Right cardiac atrium (tissue), 5 donors: ENCODE results near the gene EFL1. TPM values are rescaled to one million over a fixed set of nuclear protein-coding genes. Genes with fewer than 3 reads are reported as not detected.
"Not testable (repeated sequence)": the region's sequence is repeated elsewhere in the genome, so short reads cannot be mapped to it uniquely, and the experiment has no call there.

Experiments used
- ATAC-seq, 2 donors: fragments of 200-7000 bp; cut with Tn5 transposase; one replicate each; pipeline versions ENCODE4 v1.8.0 to v1.9.1; 2020; ENCODE audit warnings: moderate library complexity in 2 of 2, mild to moderate bottlenecking in 1 of 2
- DNase-seq, 3 donors: peaks; one replicate each; pipeline ENCODE4 v3.0.0-alpha.2; 2020
- H3K27ac ChIP-seq: one replicate; pipeline ENCODE4 v1.5.1; 2013; ENCODE audit warnings: mild to moderate bottlenecking, low read length, control low read depth, moderate library complexity
- H3K27me3 ChIP-seq: one replicate; pipeline ENCODE4 v1.6.1; 2013; ENCODE audit not compliant: control insufficient read depth, insufficient read depth
- H3K4me1 ChIP-seq: one replicate; pipeline ENCODE4 v1.6.1; 2013; ENCODE audit warnings: low read length; ENCODE audit not compliant: control insufficient read depth, insufficient read depth
- H3K4me3 ChIP-seq: one replicate; pipeline ENCODE4 v1.5.1; 2013; ENCODE audit warnings: low read length, control low read depth
- H3K9me3 ChIP-seq: one replicate; pipeline ENCODE4 v1.6.1; 2013; ENCODE audit warnings: low read length; ENCODE audit not compliant: control insufficient read depth
- WGBS: extraction: QIAGEN DNeasy Blood & Tissue Kit; methylation state at CpG from one replicate; pipeline ENCODE4 v1.1.7; 2013; 5-methylcytosine and 5-hydroxymethylcytosine counted together
- intact Hi-C, 4 donors: fragments of 100-400 bp; cut with DNase I; formaldehyde crosslinking; loops; one replicate each; pipeline versions ENCODE4 v1.11.0 to v1.14.0; 2022 to 2023
- polyA plus RNA-seq: library from polyadenylated mRNA; stranded (reverse); fragments of 200-250 nt; gene quantifications from one replicate; pipeline ENCODE4 v1.2.3, GENCODE V29; 2013
- total RNA-seq, 4 donors: library from RNA; stranded (reverse); fragmentation: NEBNext Ultra II Directional; extraction: Animal tissue kit (Norgen Biotek cat#: 25700); gene quantifications; one replicate each; pipeline ENCODE4 v1.2.1, GENCODE V29; 2021
- donor health status: healthy with polysubstance abuse.
- donor health status: DM: no; HTN: yes; CAD: no.
- donor health status: DM: no; HTN: no; CAD: no.
- donor health status: DM: no; HTN: yes; CAD: no; lungs with severe emphysema.
- donor health status: DM: yes; HTN: yes; CAD: no.

EFL1 gene
- total and polyA plus RNA-seq, 5 donors = 5.9 to 15.4 (median 11.0) TPM

DNA sequence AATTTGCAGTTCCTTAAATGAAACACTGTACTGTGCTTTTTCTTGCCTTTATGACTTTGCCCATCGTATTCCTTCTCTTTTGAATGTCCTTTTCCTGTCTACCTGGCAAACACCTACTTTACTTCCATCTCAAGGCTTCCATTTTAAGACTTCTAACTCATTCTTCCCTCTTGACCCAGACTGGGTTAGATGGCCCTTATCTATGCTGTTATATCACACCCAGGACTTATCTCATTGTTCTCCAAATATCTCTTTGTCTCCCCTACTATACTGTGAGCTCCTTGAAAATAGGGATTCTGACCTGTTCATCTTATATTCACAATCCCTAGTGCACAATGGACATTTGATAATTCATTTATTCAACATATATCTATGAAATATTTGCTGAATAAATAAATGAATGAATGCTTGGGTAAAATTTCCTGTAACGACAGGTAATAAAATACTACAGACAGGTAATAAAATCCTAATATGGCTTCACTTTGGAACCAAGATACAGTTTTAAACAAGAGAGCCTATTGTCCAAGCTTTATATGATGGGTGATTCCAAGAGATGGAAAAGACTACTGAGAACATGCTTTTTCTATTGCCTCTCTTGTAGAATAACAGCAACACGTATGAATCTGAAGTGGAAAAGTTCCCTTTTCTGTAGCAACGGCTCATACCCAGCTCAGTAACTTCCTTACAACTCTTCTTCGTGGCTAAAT, 22.7 kb downstream of the EFL1 start:
- Histone ChIP-seq H3K27me3 (no peaks in the 10 kb centered on the region), H3K4me1 (no peaks in the 10 kb centered on the region), H3K9me3 (no peaks in the 10 kb centered on the region), H3K4me3 (no peak overlapping the region), H3K27ac (no peak overlapping the region)
- DNase-seq (no peak), ATAC-seq (no peak)
- 93% methylated on average over 5 of the region's 5 CpGs for WGBS
- intact Hi-C loops = no loop called here

DNA sequence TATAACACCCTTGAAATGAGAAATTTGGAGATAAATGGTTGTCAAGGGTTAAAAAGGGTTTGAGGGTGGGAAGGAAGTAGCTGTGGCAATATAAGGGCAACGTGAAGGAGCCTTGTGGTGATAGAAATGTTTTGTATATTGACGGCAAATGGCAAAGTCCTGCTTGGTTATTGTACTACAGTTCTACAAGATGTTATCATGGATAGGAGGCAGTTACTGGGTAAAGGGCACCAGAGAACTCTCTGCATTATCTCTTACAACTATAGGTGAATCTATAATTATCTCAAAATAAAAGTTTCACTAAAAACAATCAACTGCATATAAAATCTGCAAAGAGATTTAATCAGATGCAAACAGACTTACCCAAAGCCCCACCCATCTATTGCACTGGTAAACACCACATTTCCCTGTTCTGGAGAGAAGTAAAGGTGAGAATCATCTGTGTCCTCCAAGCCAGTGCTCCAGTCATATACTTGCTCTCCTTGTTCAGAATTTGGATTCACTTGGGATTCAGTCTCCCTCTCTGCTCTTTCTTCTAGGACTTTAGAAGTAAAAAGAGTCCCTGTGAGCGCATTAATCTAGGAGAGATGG, 24.5 kb downstream of the EFL1 start:
- ATAC-seq, H3K4me1 ChIP-seq, DNase-seq, H3K27me3 ChIP-seq, intact Hi-C loops, H3K27ac ChIP-seq, H3K9me3 ChIP-seq, H3K4me3 ChIP-seq: not testable (repeated sequence)
- 69% methylated on average over 3 of the region's 3 CpGs for WGBS

DNA sequence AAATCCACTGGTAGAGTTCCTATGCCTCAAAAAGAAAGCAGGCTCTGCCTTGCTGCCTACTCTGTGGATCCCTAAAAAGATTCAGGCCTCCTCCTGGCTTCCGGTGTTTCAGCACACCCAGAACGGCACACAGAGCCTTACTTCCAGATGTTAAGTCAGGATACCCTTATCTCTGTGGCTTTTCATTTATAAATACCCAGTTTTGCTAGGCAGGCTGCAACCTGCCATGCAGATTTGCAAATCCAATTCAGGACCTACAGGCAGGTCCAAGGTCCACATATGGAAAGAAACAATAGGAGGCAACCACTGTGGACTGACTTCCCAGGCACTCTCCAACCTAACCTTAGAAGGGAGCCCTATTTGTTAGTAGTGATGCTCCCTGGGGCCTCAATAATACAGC, 30.7 kb downstream of the EFL1 start:
- H3K9me3 ChIP-seq = no peaks in the 10 kb centered on the region

DNA sequence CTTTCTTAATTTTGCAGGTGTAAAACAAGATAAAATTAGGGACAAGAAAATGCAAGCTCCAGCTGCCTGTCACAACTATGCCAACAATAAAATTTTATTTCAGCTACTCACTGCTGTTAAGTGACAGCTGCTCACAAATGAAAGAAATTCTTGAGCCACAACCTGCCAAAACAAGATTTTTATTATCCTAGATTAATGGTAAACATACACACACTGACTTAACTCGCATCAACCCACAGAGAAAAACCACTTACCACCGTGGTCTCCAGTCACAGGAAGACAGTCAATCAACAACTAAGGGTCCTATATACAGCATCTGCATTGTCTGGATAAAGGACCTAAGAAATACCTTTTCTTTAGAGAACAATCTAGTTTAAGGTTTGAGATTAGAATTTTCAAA, 31.3 kb downstream of the EFL1 start:
- no peaks in the 10 kb centered on the region for H3K4me1 ChIP-seq
- 75% methylated on average over 2 of the region's 2 CpGs for WGBS
- intact Hi-C loops = no loop called here

More for the DNA sequence above, 30.7 kb downstream of the EFL1 start:
- WGBS = 86% methylated on average over 2 of the region's 2 CpGs
- H3K4me3 ChIP-seq = no peak overlapping the region
- no peak overlapping the region for H3K27ac ChIP-seq
- DNase-seq (no peak), ATAC-seq (no peak)
- H3K27me3 ChIP-seq = no peaks in the 10 kb centered on the region
- intact Hi-C loops = no loop called here
- no peaks in the 10 kb centered on the region for H3K4me1 ChIP-seq

DNA sequence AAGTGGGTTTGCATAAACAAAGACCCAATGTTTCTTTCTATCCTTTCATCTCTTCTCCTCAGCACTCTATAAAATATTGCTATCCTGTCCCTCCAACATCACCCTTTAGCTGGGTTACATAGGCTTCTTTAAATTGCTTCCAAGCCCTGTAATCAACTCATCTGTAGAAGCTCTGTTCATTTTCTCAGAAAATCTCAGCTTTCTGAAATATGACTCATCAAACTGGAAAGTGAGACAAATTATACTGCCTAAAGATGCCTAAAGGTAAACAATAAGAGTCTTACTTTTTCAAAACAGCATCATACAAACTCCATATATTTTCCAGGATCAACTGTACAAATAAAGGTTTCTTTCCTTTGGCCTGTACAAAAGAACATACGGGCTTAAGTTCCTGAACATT, 33.8 kb downstream of the EFL1 start:
- no peak for ATAC-seq
- Histone ChIP-seq H3K27me3 (no peaks in the 10 kb centered on the region), H3K27ac (no peak overlapping the region), H3K9me3 (no peaks in the 10 kb centered on the region), H3K4me3 (no peak overlapping the region), H3K4me1 (no peaks in the 10 kb centered on the region)
- no peak for DNase-seq
- intact Hi-C loops = no loop called here
- WGBS = 91% methylated on average over 1 of the region's 1 CpG

More for the DNA sequence above, 31.3 kb downstream of the EFL1 start:
- H3K9me3 ChIP-seq = no peaks in the 10 kb centered on the region
- no peak for ATAC-seq
- H3K27ac ChIP-seq = no peak overlapping the region
- H3K27me3 ChIP-seq = no peaks in the 10 kb centered on the region
- no peak for DNase-seq
- H3K4me3 ChIP-seq = no peak overlapping the region

DNA sequence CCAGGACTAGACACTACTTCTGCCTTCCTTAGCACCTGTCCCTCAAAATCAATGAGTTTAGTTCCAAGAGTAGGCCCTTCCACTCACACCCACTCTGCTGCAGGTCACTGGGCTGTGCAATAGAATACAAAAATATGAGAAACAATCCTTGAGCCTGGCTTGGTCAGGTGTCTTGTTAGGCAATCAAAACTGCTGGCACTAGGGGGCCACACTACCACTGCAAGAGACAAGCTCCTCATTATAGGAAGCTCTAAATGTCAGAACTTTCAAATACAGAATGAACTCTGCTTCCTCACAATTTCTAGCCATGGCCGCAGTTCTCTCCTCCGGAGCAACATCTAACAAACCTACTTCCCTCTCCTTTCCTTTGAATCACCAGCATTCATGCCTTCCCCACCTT, 41.0 kb downstream of the EFL1 start:
- H3K27ac ChIP-seq, H3K9me3 ChIP-seq, H3K4me3 ChIP-seq, H3K27me3 ChIP-seq, DNase-seq, ATAC-seq, intact Hi-C loops, H3K4me1 ChIP-seq: not testable (repeated sequence)
- 76% methylated on average over 2 of the region's 2 CpGs for whole genome bisulfite sequencing

DNA sequence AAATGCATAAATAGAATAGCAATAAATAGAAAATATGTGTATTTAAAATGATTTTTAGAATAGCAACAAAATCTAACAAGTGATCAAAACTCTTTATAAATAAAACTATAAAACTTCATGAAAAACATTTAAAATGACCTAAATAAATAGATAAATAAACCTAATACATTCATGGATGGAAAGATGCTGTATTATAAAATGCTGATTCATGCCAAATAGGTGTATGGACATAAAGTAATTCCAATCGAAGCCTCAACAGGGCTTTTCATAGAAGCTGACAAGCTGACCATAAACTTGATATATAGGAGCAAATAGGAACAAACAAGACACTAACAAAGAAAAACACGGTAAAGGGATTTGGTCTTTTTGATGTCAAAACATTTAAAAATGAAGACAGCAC, 46.4 kb downstream of the EFL1 start:
- DNase-seq, H3K4me3 ChIP-seq, H3K27me3 ChIP-seq, ATAC-seq, intact Hi-C loops, H3K4me1 ChIP-seq, H3K9me3 ChIP-seq, H3K27ac ChIP-seq: not testable (repeated sequence)
- 83% methylated on average over 2 of the region's 2 CpGs for WGBS

DNA sequence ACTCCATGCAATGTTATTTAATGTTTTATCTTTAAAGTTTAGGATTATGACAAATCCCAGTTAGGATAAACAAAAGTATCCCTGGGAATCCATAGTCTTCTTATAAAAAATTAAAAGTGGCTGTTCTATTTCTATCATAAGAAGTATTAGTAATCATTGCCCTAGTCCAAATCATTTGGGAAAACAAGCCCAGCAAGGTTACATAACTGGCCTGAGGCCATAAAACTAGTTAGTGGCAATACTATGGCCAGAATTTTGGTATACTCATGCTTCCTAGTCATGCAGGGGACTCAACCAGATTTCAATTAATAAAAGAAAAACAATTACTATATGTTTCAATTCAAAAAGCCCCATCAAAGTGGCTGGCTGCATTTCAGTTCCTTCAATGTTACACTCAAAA, 50.3 kb downstream of the EFL1 start:
- DNase-seq, H3K27ac ChIP-seq, H3K4me1 ChIP-seq, H3K27me3 ChIP-seq, intact Hi-C loops, H3K4me3 ChIP-seq, H3K9me3 ChIP-seq, ATAC-seq: not testable (repeated sequence)

DNA sequence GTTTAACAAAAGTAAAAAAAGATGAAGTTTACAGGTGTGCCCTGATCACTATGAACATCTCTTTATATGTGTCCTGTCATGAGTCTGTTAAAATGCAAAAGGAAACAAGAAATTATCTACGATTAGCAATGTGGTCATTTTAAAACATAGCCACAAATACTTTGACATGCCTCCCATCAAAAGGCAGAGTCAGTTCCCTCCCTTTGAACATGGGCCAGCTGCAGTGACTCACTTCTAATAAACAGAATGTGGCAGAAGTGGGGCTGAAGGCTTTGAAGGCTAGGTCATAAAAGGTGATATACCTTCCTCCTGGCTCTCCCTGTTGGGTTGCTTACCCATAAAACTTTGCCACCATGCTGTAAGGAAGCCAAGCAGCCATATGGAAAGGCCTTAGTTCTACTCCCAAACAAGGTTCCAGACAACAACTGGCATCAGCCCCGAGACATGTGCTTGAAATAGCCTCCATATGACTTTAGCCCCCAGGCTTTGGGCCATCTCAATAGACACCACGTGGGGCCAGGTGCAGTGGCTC, 52.4 kb downstream of the EFL1 start:
- H3K9me3 ChIP-seq, H3K4me3 ChIP-seq, intact Hi-C loops, H3K4me1 ChIP-seq, H3K27me3 ChIP-seq, H3K27ac ChIP-seq: not testable (repeated sequence)
- peak; percentile 60 to 61 for ATAC-seq
- WGBS = 53% methylated on average over 3 of the region's 3 CpGs
- DNase-seq = peak in 2 of 3 donors; percentile 12 to 42

DNA sequence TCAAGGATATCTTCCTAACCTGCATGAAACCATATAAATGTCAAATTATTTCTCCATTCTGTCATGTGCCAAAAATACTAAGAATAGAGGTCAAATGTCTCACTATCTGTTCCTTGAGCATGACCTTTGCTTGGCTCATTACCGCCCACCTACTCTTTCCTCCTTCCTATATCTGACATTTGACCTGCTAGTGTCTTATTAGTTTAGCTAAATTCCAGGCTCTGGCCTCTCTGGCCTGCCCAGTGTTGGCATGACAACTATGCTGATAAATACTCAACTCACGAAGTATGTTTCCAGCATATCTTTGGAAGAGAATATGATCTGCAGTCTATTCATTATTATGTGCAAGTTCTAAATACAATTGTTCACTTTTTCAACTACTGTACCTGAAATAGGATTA, 58.0 kb downstream of the EFL1 start:
- H3K4me3 ChIP-seq, intact Hi-C loops, H3K9me3 ChIP-seq, H3K27ac ChIP-seq, H3K27me3 ChIP-seq, H3K4me1 ChIP-seq, DNase-seq, ATAC-seq: not testable (repeated sequence)
- 47% methylated on average over 2 of the region's 2 CpGs for WGBS

DNA sequence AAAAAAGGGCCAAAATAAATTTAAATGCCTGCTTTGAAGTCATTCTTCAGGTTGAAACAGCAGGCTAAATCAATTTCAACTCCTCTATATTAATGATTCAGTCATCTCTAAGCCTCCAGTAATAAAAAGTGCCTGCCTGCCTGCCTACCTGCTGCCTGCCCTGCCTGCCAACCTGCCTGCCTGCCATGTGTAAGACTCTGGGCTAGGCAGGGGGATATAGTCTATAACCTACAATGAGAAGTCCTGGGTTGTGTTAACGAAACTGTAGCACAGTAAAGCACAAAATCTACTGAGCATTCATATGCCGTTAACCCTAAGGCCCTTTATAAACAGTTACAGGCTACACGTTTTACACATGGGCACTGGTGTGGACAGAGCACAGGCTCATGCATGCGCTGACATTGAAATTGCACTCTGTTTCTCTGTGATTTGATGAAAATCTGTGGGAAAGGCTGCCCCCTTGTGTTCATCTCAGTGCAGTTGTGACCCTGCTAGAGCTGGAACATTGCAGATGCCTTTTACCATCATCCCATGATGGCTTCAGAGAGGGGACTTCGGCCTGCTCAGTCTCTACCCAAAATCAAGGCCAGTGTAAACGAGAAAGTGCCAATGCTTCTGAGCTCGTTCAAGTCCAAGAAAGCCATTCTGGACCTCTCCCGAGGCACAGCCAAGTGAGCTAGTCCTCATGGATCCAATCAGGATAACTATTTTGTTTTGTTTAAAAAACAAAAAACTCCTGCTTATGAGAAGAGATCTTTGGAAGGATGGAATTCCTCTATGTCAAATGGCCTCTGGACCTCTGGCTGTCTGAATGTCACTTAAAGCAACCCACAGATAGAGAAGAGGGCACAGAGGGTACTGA, 64.6 kb downstream of the EFL1 start:
- Histone ChIP-seq H3K27ac (no peak overlapping the region), H3K9me3 (no peaks in the 10 kb centered on the region), H3K27me3 (no peaks in the 10 kb centered on the region), H3K4me3 (no peak overlapping the region), H3K4me1 (no peaks in the 10 kb centered on the region)
- intact Hi-C loops = loop anchor here in 2 of 4 donors (5.0 to 10.0 kb wide), 2 partner anchors 713 to 716 kb away; no protein-coding TSS in a partner anchor
- ATAC-seq = peak; percentile 91 to 93
- DNase-seq = peak; percentile 60 to 80 (median 61)
- WGBS = 30% methylated on average over 8 of the region's 8 CpGs
